Neural cell (in vitro differentiated cells): Measurements from ENCODE around the gene PTPN1. TPM values are rescaled to one million over a fixed set of nuclear protein-coding genes. Genes with fewer than 3 reads are reported as not detected.

ENCODE experiments used
- H2AFZ ChIP-seq: fragments of 200-600, 300-800 bp; sonication (generic), shearing (Covaris generic); 2 replicates; pipeline ENCODE4 v1.6.0; 2014; ENCODE audit warnings: low read depth, mild to moderate bottlenecking, antibody characterized with exemption, low read length, moderate library complexity
- H3F3A ChIP-seq: fragments of 200-600 bp; shearing (Covaris generic); 2 replicates; pipeline ENCODE4 v1.6.1; 2016; ENCODE audit warnings: mild to moderate bottlenecking, moderate library complexity, mixed read lengths, antibody characterized with exemption, low read length; ENCODE audit not compliant: insufficient read depth, poor library complexity, severe bottlenecking
- H3K27ac ChIP-seq: fragments of 200-600, 300-800 bp; sonication (generic), shearing (Covaris generic); 2 replicates; pipeline ENCODE4 v1.5.1; 2014; ENCODE audit warnings: mild to moderate bottlenecking, low read length, moderate library complexity
- H3K27me3 ChIP-seq: fragments of 300-800, 200-600 bp; sonication (generic), shearing (Covaris generic); 2 replicates; pipeline ENCODE4 v1.6.0; 2014; ENCODE audit warnings: mild to moderate bottlenecking, low read depth, low read length, moderate library complexity; ENCODE audit not compliant: insufficient read depth
- H3K36me3 ChIP-seq: fragments of 300-800, 200-600 bp; sonication (generic), shearing (Covaris generic); 2 replicates; pipeline ENCODE4 v1.5.1; 2014; ENCODE audit warnings: mild to moderate bottlenecking, antibody characterized with exemption, low read length, moderate library complexity; ENCODE audit not compliant: insufficient read depth
- H3K4me2 ChIP-seq: fragments of 300-800, 200-600 bp; sonication (generic), shearing (Covaris generic); 2 replicates; pipeline ENCODE4 v1.6.0; 2014; ENCODE audit warnings: mild to moderate bottlenecking, low read length
- H3K4me3 ChIP-seq: fragments of 300-800, 200-600 bp; sonication (generic), shearing (Covaris generic); 2 replicates; pipeline ENCODE4 v1.5.1; 2014; ENCODE audit warnings: mild to moderate bottlenecking, low read length, moderate library complexity
- H3K79me2 ChIP-seq: fragments of 200-600 bp; shearing (Covaris generic); replicated peaks from 2 replicates; pipeline ENCODE4 v1.6.0; 2014; ENCODE audit warnings: mild to moderate bottlenecking, low read length, moderate library complexity; ENCODE audit not compliant: insufficient read depth
- H3K9ac ChIP-seq: fragments of 300-800, 200-600 bp; sonication (generic), shearing (Covaris generic); 2 replicates; pipeline ENCODE4 v1.6.1; 2016; ENCODE audit warnings: mild to moderate bottlenecking, low read length, mixed read lengths
- H3K9me2 ChIP-seq: fragments of 200-600 bp; shearing (Covaris generic); 2 replicates; pipeline ENCODE4 v1.6.1; 2016; ENCODE audit warnings: mild to moderate bottlenecking, low read length, mixed read lengths; ENCODE audit not compliant: insufficient read depth
- H3K9me3 ChIP-seq: fragments of 200-600, 300-800 bp; sonication (generic), shearing (Covaris generic); 2 replicates; pipeline ENCODE4 v1.6.1; 2016; ENCODE audit warnings: mild to moderate bottlenecking, mixed run types, low read length, moderate library complexity, mixed read lengths
- H4K20me1 ChIP-seq: fragments of 200-600 bp; shearing (Covaris generic); 2 replicates; pipeline ENCODE4 v1.6.1; 2016; ENCODE audit warnings: mild to moderate bottlenecking, mixed run types; ENCODE audit not compliant: insufficient read depth
- EP300 ChIP-seq: fragments of 450-650 bp; conservative IDR thresholded peaks from 2 replicates; pipeline ENCODE4 v1.6.1; 2014; ENCODE audit warnings: antibody characterized with exemption, mild to moderate bottlenecking, moderate library complexity; ENCODE audit not compliant: poor library complexity, severe bottlenecking
- EZH2 ChIP-seq: fragments of 200-600, 300-800 bp; shearing (Covaris generic), sonication (generic); IDR thresholded peaks from 2 replicates; pipeline ENCODE4 v1.6.1; 2014; ENCODE audit warnings: antibody characterized with exemption, low read length, borderline replicate concordance, mild to moderate bottlenecking; ENCODE audit not compliant: insufficient read depth, poor library complexity, severe bottlenecking
- MXI1 ChIP-seq: fragments of 450-650 bp; conservative IDR thresholded peaks from 2 replicates; pipeline ENCODE4 v1.6.1; 2014; ENCODE audit warnings: antibody characterized with exemption, mild to moderate bottlenecking; ENCODE audit not compliant: poor library complexity, severe bottlenecking
- POLR2AphosphoS5 ChIP-seq: IDR thresholded peaks from 2 replicates; pipeline ENCODE4 v1.6.1; 2012
- RAD21 ChIP-seq: fragments of 450-650 bp; conservative IDR thresholded peaks from 2 replicates; pipeline ENCODE4 v1.6.1; 2014; ENCODE audit warnings: antibody characterized with exemption, mild to moderate bottlenecking, moderate library complexity
- REST ChIP-seq: IDR thresholded peaks from 2 replicates; pipeline ENCODE4 v1.6.1; 2012; ENCODE audit warnings: borderline replicate concordance
- SMC3 ChIP-seq: fragments of 450-650 bp; conservative IDR thresholded peaks from 2 replicates; pipeline ENCODE4 v1.6.1; 2014; ENCODE audit warnings: antibody characterized with exemption, mild to moderate bottlenecking, moderate library complexity; ENCODE audit not compliant: poor library complexity
- TAF1 ChIP-seq: IDR thresholded peaks from 2 replicates; pipeline ENCODE4 v1.6.1; 2012; ENCODE audit warnings: low read depth
- polyA plus RNA-seq: library from polyadenylated mRNA; depleted of rRNA; stranded (reverse); fragments of >200 nt; gene quantifications from 2 replicates; pipeline ENCODE4 v1.2.3, GENCODE V29; 2014
- TF ChIP-seq, protein P1 (sequence below): fragments of 450-650 bp; IDR thresholded peaks from 2 replicates; pipeline ENCODE4 v1.5.1; 2014; ENCODE audit warnings: antibody characterized with exemption, mild to moderate bottlenecking, moderate library complexity; ENCODE audit not compliant: poor library complexity, severe bottlenecking

The PTPN1 gene
- polyA plus RNA-seq, 1 donor from 2014 or later, result 48.1 TPM

DNA sequence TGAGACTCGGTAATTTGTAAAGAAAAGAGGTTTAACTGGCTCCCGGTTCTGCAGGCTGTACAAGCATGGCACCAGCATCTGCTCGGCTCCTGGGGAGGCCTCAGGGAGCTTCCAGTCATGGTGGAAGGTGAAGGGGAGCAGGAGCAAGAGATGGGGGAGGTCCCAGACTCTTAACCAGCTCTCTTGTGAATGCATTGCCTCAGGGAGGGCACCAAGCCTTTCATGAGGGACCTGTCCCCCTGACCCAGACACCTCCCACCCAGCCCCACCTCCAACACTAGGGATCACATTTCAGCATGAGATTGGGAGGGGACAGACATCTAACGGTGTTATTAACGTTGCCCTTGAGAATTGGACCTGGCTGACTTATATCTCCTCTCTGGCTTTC is 68.6 kb downstream of the PTPN1 start:
- H3K4me2 ChIP-seq, result no peak overlapping the region
- H3K36me3 ChIP-seq, result peaks cover 11% of the 10 kb centered on the region
- H3K9me2 ChIP-seq, result no peaks in the 10 kb centered on the region
- H4K20me1 ChIP-seq, result no peaks in the 10 kb centered on the region
- no peaks in the 10 kb centered on the region for H3K9me3 ChIP-seq
- no peak overlapping the region for H2AFZ ChIP-seq
- no peak overlapping the region for H3K4me3 ChIP-seq
- H3K27ac ChIP-seq, result no peak overlapping the region
- H3F3A ChIP-seq, result no peaks in the 10 kb centered on the region
- H3K27me3 ChIP-seq, result no peaks in the 10 kb centered on the region
- no peak overlapping the region for H3K9ac ChIP-seq
- no peaks in the 10 kb centered on the region for H3K79me2 ChIP-seq
- no peak for TF ChIP-seq EP300
- TF ChIP-seq MXI1, result no peak
- TF ChIP-seq SMC3, result no peak
- no peak for TF ChIP-seq REST

- Histone ChIP-seq H2AFZ (no peak overlapping the region), H3K9ac (no peak overlapping the region), H3K4me3 (no peak overlapping the region), H3K9me2 (no peaks in the 10 kb centered on the region), H3K4me2 (no peak overlapping the region), H3K27me3 (no peaks in the 10 kb centered on the region), H3K9me3 (no peaks in the 10 kb centered on the region), H3K27ac (no peak overlapping the region), H4K20me1 (no peaks in the 10 kb centered on the region), H3K79me2 (no peaks in the 10 kb centered on the region), H3F3A (no peaks in the 10 kb centered on the region), H3K36me3 (peaks cover 11% of the 10 kb centered on the region)
- TF ChIP-seq EP300, result no peak
- no peak for TF ChIP-seq POLR2AphosphoS5
- TF ChIP-seq RAD21, result no peak
- TF ChIP-seq SMC3, result no peak
- no peak for TF ChIP-seq MXI1
- no peak for TF ChIP-seq TAF1
- TF ChIP-seq, protein P1, sequence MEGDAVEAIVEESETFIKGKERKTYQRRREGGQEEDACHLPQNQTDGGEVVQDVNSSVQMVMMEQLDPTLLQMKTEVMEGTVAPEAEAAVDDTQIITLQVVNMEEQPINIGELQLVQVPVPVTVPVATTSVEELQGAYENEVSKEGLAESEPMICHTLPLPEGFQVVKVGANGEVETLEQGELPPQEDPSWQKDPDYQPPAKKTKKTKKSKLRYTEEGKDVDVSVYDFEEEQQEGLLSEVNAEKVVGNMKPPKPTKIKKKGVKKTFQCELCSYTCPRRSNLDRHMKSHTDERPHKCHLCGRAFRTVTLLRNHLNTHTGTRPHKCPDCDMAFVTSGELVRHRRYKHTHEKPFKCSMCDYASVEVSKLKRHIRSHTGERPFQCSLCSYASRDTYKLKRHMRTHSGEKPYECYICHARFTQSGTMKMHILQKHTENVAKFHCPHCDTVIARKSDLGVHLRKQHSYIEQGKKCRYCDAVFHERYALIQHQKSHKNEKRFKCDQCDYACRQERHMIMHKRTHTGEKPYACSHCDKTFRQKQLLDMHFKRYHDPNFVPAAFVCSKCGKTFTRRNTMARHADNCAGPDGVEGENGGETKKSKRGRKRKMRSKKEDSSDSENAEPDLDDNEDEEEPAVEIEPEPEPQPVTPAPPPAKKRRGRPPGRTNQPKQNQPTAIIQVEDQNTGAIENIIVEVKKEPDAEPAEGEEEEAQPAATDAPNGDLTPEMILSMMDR, result no peak
- no peak for TF ChIP-seq REST
- no peak for TF ChIP-seq EZH2
These were observed 69.3 kb downstream of the PTPN1 start for GRCh38 chr20:50579511-50579910.
